Stimulated activated CD4-positive, alpha-beta T cell treated with anti-CD3 and anti-CD28 coated beads, Interleukin-1b, Interleukin-23, amount 100 ng/mL, for 4 hours (primary cell): ENCODE measurements around the gene MPZ.
"Not testable (repeated sequence)": the region's sequence is repeated elsewhere in the genome, so short reads cannot be mapped to it uniquely, and the experiment has no call there.

Source experiments
- DNase-seq, 2 donors: peaks; one replicate each; pipeline ENCODE4 v3.0.0-alpha.2; 2020; ENCODE audit warnings: low read depth in 2 of 2

Gene MPZ

GRCh38 chr1:161300478-161300877 lies 9.3 kb downstream of the MPZ start:
- DNase-seq, result no peak

- no peak for DNase-seq
These were observed 10.4 kb downstream of the MPZ start for GRCh38 chr1:161299347-161299746.

GRCh38 chr1:161298116-161298515 lies 11.7 kb downstream of the MPZ start:
- DNase-seq, result no peak

GRCh38 chr1:161297415-161297814 lies 12.4 kb downstream of the MPZ start:
- no peak for DNase-seq

- DNase-seq, result no peak
These were observed 19.0 kb downstream of the MPZ start for GRCh38 chr1:161290779-161291178.

GRCh38 chr1:161287482-161288054 lies 22.2 kb downstream of the MPZ start:
- DNase-seq, result no peak

- DNase-seq, result no peak
These were observed 24.2 kb downstream of the MPZ start for GRCh38 chr1:161285521-161285920.

- no peak for DNase-seq
These were observed 24.7 kb downstream of the MPZ start for GRCh38 chr1:161285113-161285512.

- DNase-seq, result no peak
These were observed 26.8 kb downstream of the MPZ start for GRCh38 chr1:161282991-161283390.

GRCh38 chr1:161274874-161275273 lies 34.9 kb downstream of the MPZ start:
- DNase-seq, result no peak

GRCh38 chr1:161273402-161273801 lies 36.4 kb downstream of the MPZ start:
- DNase-seq, result no peak

GRCh38 chr1:161267321-161267720 lies 42.4 kb downstream of the MPZ start:
- DNase-seq, result no peak

- DNase-seq, result no peak
These were observed 42.9 kb downstream of the MPZ start for GRCh38 chr1:161266836-161267235.

- no peak for DNase-seq
These were observed 43.6 kb downstream of the MPZ start for GRCh38 chr1:161266202-161266601.

GRCh38 chr1:161265305-161265704 lies 44.5 kb downstream of the MPZ start:
- DNase-seq, result no peak

GRCh38 chr1:161261261-161262235 lies 48.2 kb downstream of the MPZ start:
- no peak for DNase-seq

- DNase-seq, result no peak
These were observed 49.1 kb downstream of the MPZ start for GRCh38 chr1:161260376-161261260.

GRCh38 chr1:161259765-161260164 lies 50.0 kb downstream of the MPZ start:
- DNase-seq, result no peak

- DNase-seq, result no peak
These were observed 50.4 kb downstream of the MPZ start for GRCh38 chr1:161259345-161259702.

GRCh38 chr1:161258439-161259344 lies 51.1 kb downstream of the MPZ start, which contains the start of gene PCP4L1:
Gene PCP4L1, plus strand, starts transcription at chr1:161258745. Its CDS starts 230 bp downstream, at chr1:161258975.
- peak in 1 of 2 donors; percentile 29 for DNase-seq

- DNase-seq, result not testable (repeated sequence)
These were observed 52.7 kb downstream of the MPZ start for GRCh38 chr1:161257109-161257508.
